Breast epithelium (tissue), 3 donors: ENCODE results near the gene LORICRIN.

ENCODE experiments used
- POLR2A ChIP-seq: fragments of 450-650 bp; IDR thresholded peaks from one replicate; pipeline ENCODE4 v1.6.1; 2016; ENCODE audit warnings: antibody characterized with exemption, mild to moderate bottlenecking, moderate library complexity
- TF ChIP-seq, protein P1 (sequence below), 3 donors: fragments of 450-650 bp; IDR thresholded peaks; one replicate each; pipeline ENCODE4 v1.5.1; 2016 to 2017; ENCODE audit warnings: antibody characterized with exemption in 3 of 3, mild to moderate bottlenecking in 3 of 3, moderate library complexity in 3 of 3

DNA sequence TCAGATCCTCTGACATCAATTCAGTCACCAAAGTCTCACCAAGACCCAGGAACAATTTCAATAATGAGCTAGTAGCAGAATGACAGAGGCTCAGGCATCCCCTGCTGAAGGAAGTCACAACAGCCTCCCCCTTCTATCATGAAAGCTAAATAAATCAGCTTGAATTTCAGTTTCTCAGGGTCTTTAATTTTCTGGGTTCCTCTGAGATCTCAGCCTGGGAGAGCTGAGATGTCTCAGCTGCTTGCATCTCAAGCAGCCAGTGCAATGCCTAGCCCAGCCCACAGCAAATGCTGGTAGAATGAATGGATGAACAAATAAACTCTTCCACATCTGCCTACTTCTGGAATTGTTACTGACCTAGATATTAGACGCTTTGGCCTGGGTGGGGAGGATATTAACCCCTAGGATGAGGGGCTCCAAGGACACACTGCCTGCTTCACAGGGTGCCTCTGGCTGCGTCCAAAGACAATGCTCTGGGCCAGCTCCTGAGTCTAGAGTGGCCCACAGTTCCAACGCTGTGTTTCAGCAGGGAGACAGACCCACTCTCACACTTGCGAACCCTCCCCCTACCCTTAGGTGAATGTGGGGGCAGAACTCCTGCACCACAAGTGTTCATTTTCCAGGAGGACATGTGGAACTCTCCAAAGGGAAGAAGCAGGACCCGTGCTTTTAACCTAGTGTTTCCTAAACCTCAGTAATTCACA is 11.2 kb upstream of the LORICRIN start:
- TF ChIP-seq, protein P1, sequence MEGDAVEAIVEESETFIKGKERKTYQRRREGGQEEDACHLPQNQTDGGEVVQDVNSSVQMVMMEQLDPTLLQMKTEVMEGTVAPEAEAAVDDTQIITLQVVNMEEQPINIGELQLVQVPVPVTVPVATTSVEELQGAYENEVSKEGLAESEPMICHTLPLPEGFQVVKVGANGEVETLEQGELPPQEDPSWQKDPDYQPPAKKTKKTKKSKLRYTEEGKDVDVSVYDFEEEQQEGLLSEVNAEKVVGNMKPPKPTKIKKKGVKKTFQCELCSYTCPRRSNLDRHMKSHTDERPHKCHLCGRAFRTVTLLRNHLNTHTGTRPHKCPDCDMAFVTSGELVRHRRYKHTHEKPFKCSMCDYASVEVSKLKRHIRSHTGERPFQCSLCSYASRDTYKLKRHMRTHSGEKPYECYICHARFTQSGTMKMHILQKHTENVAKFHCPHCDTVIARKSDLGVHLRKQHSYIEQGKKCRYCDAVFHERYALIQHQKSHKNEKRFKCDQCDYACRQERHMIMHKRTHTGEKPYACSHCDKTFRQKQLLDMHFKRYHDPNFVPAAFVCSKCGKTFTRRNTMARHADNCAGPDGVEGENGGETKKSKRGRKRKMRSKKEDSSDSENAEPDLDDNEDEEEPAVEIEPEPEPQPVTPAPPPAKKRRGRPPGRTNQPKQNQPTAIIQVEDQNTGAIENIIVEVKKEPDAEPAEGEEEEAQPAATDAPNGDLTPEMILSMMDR (IDR thresholded peaks at IDR 0.05) = no peak
- TF ChIP-seq POLR2A = no peak
